ENCODE results near the gene NMRK1. TPM values are rescaled to one million over a fixed set of nuclear protein-coding genes. Genes with fewer than 3 reads are reported as not detected.

Gene NMRK1
- total RNA-seq, 1 donor from 2014 or later, result 42.2 TPM

GRCh38 chr9:75102177-75102790 lies 14.3 kb upstream of the NMRK1 start:
- no peak for DNase-seq (ENCODE audit: low spot score)

- no peak for DNase-seq (ENCODE audit: low spot score)
These were observed 13.1 kb upstream of the NMRK1 start for GRCh38 chr9:75101004-75101588.

DNA sequence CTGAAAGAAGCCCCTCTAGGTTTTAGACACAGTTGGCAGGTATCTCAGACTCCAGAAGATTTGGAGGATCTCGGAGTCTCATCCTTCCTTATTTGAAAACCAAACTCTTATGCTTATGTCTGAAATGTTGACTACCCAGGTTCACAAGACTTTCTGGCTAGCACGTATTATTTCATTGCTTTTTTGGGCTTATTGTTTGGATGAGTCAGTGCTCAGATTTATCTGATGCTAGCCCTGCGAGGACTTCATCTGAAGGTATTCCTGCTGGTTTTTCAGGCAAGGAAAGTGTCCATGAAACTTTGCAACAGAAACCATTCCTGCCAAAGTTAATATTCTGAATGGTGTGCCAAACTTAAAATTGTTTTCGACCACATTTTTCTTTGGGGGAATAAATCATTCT lies 8.8 kb upstream of the NMRK1 start:
- DNase-seq (ENCODE audit: low spot score), result no peak

- DNase-seq (ENCODE audit: low spot score), result no peak
These were observed 4.8 kb upstream of the NMRK1 start for GRCh38 chr9:75092766-75093165.

DNA sequence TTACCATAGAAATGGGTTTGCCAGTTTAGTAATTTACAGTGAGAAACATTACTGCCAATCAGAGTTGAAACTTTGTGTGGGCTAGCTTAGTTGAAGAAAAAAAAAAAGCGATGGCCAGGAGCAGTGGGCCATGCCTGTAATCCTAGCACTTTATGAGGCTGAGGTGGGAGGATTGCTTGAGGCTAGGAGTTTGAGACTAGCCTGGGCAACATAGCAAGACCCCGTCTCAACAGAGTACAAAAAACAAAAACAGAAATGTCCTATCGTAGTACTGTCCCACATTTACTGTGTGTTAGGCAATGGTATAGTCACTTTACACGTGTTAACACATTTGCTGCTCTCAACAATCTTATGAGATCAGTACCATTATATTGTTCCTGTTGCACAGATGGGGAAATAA lies 2.6 kb upstream of the NMRK1 start:
- no peak for DNase-seq (ENCODE audit: low spot score)

- DNase-seq (ENCODE audit: low spot score), result no peak
These were observed 1.4 kb upstream of the NMRK1 start for GRCh38 chr9:75089373-75089766.

DNA sequence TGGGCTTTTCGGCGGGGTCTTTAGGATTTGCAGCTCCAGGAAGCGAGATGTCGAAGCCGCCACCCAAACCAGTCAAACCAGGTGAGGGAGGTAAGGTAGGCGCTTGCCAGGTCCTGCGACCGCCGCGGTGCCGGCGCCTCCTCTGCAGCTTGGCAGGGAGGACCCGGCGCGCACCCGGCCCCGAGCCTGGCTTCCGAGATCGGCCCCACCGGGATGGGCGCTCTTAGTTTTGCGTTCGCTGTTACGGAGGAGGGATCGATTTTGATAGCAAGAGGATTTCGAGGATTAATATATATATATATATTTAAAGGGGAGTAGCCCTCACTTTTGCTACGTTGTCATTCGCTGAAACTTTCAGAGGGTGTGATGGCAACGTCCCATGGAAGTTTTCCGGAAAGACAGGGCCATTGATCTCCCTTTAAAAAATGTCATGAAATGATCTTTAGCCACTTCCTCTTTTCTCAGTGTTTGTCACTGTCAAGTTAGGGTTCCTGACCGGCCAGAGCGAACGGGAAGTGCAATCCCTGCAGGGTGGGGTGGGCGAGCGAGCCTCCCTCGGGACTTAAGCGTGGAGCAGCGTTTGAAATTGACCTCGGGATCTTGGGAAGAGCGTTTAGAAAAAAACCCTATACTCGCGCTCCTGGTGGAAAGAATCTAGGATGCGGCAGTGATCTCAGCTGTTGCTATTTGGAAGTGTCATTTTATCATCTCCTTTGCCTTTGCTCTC lies 854 bp upstream of the NMRK1 start:
- DNase-seq (ENCODE audit: low spot score), result peak; percentile 79

GRCh38 chr9:75087289-75087823 lies 599 bp downstream of the NMRK1 start:
- peak; percentile 67 for DNase-seq (ENCODE audit: low spot score)

- DNase-seq (ENCODE audit: low spot score), result no peak
These were observed 1.2 kb downstream of the NMRK1 start for GRCh38 chr9:75086541-75087288.

DNA sequence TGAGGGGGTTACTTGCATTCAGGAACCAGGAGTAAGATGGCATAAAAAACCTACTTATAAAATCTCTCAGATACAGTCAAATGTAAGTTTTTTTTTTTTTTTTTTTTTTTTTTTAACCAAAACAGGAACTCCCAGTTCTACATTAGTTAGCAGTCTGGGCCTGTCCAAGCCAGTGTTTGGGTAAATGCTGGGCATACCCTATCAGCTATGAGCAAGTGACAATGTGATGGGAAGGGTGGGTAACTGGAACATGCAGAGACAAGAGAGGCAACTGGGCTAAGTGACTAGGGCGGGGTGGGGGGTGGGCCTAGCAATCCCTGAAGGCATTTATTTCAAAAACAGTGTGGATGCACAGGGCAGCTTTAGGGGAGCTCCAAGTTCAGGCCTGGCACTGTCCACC lies 2.3 kb downstream of the NMRK1 start:
- peak; percentile 78 for DNase-seq (ENCODE audit: low spot score)

DNA sequence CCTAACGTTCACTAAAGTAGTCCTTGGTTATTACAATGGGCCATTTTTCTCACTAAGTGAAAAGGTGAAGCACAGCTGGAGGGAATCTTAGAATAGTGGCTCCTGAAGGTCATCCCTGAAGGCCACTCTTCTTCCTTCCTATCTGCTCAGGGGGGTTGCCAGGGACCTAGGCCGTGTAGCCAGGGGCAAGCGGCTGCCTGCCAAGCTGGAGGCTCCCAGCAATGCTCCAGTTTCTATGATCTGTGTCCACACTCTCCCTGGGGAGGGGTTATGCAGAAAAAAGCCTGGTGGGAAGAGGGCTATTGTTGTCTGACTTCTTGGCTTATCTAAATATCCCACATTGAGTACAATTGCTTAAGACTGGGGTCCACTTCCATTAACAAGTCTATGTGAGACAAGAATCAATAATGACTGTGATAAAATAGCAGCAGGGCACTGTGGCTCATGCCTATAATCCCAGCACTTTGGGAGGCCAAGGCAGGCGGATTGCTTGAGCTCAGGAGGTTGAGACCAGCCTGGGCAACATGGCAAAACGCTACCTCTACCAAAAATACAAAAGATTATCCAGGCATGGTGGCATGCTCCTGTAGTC lies 3.8 kb downstream of the NMRK1 start:
- DNase-seq (ENCODE audit: low spot score), result no peak

GRCh38 chr9:75083188-75083970 lies 4.6 kb downstream of the NMRK1 start:
- peak; percentile 80 for DNase-seq (ENCODE audit: low spot score)

DNA sequence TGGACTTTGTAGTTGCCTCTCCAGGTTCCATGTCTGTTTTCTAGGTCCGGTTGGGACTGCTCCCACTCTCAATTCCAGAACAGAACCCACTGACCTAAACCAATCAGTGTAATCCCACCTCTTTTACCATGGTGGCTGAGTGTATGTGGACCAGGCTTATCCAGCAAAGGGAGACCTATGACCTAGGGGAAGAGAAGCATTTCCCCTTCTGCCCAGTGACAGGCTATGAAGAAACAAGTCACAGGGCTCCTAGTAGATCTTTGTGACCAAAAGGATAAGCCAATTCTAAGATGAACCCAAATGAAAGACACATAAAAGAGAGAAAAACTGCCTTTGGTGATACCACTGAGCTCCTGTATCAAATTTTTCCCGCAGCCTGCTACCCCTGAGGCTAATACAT lies 6.3 kb downstream of the NMRK1 start:
- DNase-seq (ENCODE audit: low spot score), result no peak

DNA sequence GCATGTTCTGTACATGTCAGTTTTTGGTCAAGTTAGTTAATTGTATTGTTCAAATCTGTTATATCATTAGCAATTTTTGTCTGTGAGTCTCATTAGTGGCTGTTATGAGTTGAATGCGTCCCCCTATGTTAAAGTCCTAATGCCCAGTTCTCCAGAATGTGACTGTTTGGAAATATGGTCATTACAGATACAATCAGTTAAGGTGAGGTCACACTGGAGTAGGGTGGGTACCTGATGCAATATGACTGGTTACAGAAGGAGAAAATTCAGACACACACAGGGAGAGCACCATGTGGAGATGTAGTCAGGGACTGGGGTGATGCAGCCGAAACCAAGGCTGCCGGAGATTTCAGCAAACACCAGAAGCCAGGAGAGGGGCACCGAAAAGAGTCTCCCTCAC lies 15.1 kb downstream of the NMRK1 start:
- DNase-seq (ENCODE audit: low spot score), result no peak

GRCh38 chr9:75071530-75072122 lies 16.3 kb downstream of the NMRK1 start:
- peak; percentile 87 for DNase-seq (ENCODE audit: low spot score)

DNA sequence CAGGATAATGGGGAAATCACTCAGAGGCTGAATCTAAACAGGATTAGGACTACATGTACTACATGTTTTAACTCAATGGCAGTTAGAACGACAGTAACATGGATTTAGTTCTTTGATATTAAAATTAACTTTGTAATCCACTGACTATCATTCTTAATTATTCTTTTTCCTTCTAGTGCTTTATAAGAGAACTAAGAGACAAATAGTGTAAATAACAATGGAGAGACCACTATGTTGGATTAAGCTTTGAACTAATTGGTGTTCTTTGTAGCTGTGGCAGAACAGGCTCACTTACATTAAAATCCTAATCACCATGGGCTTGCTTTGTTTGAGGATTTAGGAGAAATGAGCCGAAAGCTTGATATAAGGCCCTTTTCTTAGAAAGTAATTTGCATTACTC lies 18.8 kb downstream of the NMRK1 start:
- DNase-seq (ENCODE audit: low spot score), result no peak

GRCh38 chr9:75067894-75068293 lies 20.1 kb downstream of the NMRK1 start:
- DNase-seq (ENCODE audit: low spot score), result no peak

DNA sequence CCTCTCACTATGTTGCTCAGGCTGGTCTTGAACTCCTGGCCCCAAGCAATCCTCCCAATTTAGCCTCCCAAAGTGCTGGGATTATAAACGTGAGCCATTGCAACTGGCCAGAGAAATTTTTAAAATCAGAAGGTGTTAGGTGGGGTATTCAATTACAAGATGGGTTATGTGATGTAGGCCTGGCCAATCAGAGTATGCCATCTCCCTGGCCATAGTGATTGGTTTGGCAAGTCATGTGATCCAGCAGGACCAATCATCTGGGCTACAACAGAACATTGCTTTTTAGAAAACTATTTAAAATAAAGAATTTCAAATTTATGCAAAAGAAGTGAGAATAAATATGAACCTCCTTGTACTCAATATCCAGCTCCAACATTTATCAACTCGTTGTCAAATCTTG lies 22.4 kb downstream of the NMRK1 start:
- no peak for DNase-seq (ENCODE audit: low spot score)

DNA sequence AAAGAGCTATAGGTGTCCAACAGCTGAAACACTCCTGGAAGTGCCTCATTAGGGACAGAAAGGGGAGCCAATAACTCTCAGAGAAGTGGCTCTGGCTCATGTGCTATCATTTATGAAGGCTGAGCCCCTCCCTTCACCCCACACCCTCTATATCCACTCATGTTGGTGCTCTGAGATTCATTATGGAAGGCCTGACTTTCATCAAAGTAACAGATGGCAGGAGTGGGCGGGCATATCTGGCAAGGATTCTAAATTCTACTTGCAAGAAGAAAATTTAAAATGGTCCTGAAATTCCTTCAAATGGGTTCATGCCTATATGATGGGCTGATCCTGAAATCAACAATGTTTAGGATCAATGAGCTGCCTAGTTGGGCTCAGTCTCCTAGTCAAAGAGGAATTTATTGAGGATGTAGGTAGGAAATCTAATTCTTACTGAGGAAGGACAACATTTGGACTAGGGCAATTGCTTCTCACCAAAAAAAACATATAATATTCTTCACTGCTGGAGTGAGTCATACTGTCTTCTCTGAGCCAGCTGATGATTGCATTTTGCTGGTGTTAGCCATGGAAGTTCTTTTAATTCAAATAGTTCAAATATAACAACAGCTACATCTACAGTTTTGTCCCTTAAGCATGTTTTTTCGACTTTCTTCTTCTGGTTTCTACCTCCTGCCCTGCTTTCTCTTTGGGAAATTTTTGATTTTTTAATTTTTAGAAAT lies 23.5 kb downstream of the NMRK1 start:
- no peak for DNase-seq (ENCODE audit: low spot score)

All from ureter (tissue), 1 donor.